BE2C (cell line): ENCODE results near the gene CREB3L1.

Experiments
- DNase-seq: peaks from one replicate; pipeline ENCODE4 v3.0.0-alpha.2; 2020
- H3K27me3 ChIP-seq: fragments of 250-450 bp; sonication (Bioruptor Pico); 2 replicates; pipeline ENCODE4 v1.5.1; 2020; ENCODE audit warnings: mild to moderate bottlenecking
- H3K36me3 ChIP-seq: fragments of 250-450 bp; sonication (Bioruptor Pico); 2 replicates; pipeline ENCODE4 v1.5.1; 2020; ENCODE audit warnings: mild to moderate bottlenecking
- H3K4me1 ChIP-seq: fragments of 250-450 bp; sonication (Bioruptor Pico); 2 replicates; pipeline ENCODE4 v1.5.1; 2020
- H3K4me3 ChIP-seq: 2 replicates; pipeline ENCODE4 v1.5.1; 2011; ENCODE audit warnings: low read depth, low read length
- H3K9me3 ChIP-seq: fragments of 250-450 bp; sonication (Bioruptor Pico); 2 replicates; pipeline ENCODE4 v1.5.1; 2020
- TF ChIP-seq, protein P1 (sequence below): IDR thresholded peaks from 2 replicates; pipeline ENCODE4 v1.5.1; 2012; ENCODE audit warnings: mild to moderate bottlenecking, low read depth, low read length

The CREB3L1 gene

DNA sequence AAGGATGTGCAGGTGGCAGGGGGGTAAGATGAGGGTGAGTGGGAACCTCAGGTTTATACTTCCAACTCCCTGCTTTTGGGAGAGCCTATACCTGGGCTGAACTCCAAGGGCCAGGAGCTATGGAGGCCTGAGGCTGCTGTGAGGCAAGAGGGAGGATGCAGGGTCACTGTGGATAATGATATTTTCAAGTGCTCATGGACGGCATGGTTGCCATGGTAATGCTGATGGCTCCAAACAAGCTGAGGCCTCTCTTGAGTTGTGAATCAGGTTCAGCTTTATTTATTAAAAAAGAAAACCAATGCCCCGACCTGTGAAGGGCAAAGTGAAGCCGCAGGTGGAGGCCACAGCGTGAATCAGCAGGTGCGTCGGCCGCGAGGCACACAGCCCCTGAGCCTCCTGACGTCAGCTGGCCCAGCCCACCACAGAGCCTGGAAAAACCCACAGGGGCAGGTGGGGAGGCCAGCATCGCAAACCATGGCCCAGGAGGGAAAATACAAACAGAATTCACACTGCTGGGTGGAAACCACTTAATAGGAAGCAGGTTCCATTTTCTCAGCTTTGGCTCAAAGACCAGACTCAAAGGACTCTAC, 17.4 kb upstream of the CREB3L1 start:
- H3K27me3 ChIP-seq: no peaks in the 10 kb centered on the region
- no peaks in the 10 kb centered on the region for H3K9me3 ChIP-seq
- TF ChIP-seq, protein P1, sequence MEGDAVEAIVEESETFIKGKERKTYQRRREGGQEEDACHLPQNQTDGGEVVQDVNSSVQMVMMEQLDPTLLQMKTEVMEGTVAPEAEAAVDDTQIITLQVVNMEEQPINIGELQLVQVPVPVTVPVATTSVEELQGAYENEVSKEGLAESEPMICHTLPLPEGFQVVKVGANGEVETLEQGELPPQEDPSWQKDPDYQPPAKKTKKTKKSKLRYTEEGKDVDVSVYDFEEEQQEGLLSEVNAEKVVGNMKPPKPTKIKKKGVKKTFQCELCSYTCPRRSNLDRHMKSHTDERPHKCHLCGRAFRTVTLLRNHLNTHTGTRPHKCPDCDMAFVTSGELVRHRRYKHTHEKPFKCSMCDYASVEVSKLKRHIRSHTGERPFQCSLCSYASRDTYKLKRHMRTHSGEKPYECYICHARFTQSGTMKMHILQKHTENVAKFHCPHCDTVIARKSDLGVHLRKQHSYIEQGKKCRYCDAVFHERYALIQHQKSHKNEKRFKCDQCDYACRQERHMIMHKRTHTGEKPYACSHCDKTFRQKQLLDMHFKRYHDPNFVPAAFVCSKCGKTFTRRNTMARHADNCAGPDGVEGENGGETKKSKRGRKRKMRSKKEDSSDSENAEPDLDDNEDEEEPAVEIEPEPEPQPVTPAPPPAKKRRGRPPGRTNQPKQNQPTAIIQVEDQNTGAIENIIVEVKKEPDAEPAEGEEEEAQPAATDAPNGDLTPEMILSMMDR: no peak
- no peaks in the 10 kb centered on the region for H3K36me3 ChIP-seq
- no peaks in the 10 kb centered on the region for H3K4me1 ChIP-seq
- DNase-seq: no peak
- no peak overlapping the region for H3K4me3 ChIP-seq

GRCh38 chr11:46263120-46263519, 14.3 kb upstream of the CREB3L1 start:
- no peaks in the 10 kb centered on the region for H3K27me3 ChIP-seq
- DNase-seq: no peak
- TF ChIP-seq, protein P1: no peak
- no peaks in the 10 kb centered on the region for H3K36me3 ChIP-seq
- no peak overlapping the region for H3K4me3 ChIP-seq
- H3K9me3 ChIP-seq: no peaks in the 10 kb centered on the region
- H3K4me1 ChIP-seq: no peaks in the 10 kb centered on the region

DNA sequence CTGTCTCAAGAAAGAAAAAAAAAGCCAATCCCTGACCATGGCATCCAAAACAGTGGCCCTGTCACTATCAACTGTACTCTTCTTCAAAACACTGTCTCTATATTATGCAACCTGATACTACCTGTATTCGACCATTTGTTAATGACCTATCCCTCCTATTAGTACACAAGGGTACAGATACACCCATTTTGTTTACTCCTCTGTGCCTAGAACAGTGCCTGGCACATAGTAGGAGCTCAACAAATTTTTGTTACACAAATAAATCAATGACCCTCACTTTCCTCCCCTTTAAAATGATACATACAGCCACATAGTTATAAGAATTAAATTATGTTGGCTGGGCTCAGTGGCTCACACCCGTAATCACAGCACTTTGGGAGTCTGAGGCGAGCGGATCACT, 13.4 kb upstream of the CREB3L1 start:
- Histone ChIP-seq H3K9me3 (no peaks in the 10 kb centered on the region), H3K27me3 (no peaks in the 10 kb centered on the region), H3K4me1 (no peaks in the 10 kb centered on the region), H3K4me3 (no peak overlapping the region), H3K36me3 (no peaks in the 10 kb centered on the region)
- TF ChIP-seq, protein P1: no peak
- DNase-seq: no peak

GRCh38 chr11:46264976-46265375, 12.5 kb upstream of the CREB3L1 start:
- TF ChIP-seq, protein P1: no peak

DNA sequence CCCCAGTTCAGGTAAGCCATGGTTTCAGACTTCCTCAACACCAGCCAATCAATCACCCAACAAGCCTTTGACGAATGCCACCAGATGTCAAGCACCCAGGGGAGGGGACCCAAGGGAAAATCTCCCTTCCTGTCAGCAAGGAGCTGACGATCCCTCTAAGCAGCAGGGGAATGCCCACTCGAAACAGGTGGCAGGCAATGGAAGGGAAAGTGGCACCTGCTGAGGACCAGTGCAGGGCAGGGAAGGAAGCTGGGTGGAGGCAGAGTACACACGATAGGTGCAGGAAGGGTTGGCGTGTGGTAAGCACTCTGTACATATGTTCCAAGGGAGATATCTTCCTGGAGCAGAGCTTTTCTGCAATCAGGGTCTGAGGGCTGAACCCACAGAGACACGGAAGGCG, 11.7 kb upstream of the CREB3L1 start:
- Histone ChIP-seq H3K36me3 (no peaks in the 10 kb centered on the region), H3K9me3 (no peaks in the 10 kb centered on the region), H3K4me1 (no peaks in the 10 kb centered on the region), H3K27me3 (no peaks in the 10 kb centered on the region), H3K4me3 (no peak overlapping the region)
- DNase-seq: no peak
- TF ChIP-seq, protein P1: no peak

More at GRCh38 chr11:46264976-46265375, 12.5 kb upstream of the CREB3L1 start:
- DNase-seq: no peak
- H3K9me3 ChIP-seq: no peaks in the 10 kb centered on the region
- no peaks in the 10 kb centered on the region for H3K27me3 ChIP-seq
- no peaks in the 10 kb centered on the region for H3K36me3 ChIP-seq
- no peaks in the 10 kb centered on the region for H3K4me1 ChIP-seq
- no peak overlapping the region for H3K4me3 ChIP-seq

DNA sequence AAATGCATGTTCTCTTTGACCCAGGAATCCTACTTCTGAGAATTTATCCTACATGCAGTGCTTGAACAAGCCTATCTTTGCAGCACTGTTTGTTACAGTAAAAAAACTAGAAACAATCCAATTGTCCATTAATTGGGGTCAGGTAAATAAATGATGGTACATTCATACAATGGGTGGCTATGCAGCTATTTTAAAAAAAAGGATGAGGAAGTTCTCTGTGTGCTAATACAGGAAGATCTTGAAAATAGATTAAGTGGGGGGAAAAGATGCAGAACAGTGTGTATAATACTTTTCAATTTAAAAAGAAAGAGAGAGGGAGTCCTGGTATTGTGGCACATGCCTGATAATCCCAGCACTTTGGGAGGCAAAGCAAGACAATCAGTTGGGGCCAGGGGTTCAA, 9.5 kb upstream of the CREB3L1 start:
- H3K27me3 ChIP-seq: no peaks in the 10 kb centered on the region

More for the DNA sequence above, 9.5 kb upstream of the CREB3L1 start:
- TF ChIP-seq, protein P1: no peak
- no peak overlapping the region for H3K4me3 ChIP-seq
- H3K36me3 ChIP-seq: no peaks in the 10 kb centered on the region
- no peaks in the 10 kb centered on the region for H3K4me1 ChIP-seq
- no peaks in the 10 kb centered on the region for H3K9me3 ChIP-seq
- no peak for DNase-seq
